GM12872 (cell line): ENCODE measurements around the gene EDNRA.

ENCODE experiments used
- CTCF ChIP-seq: IDR thresholded peaks from 3 replicates; pipeline ENCODE4 v1.5.1; 2011; ENCODE audit warnings: low read depth, mild to moderate bottlenecking, low read length, moderate library complexity; ENCODE audit not compliant: insufficient read depth

EDNRA gene

GRCh38 chr4:147589586-147589985, 108.7 kb downstream of the EDNRA start:
- TF ChIP-seq CTCF: no peak

GRCh38 chr4:147590249-147590920, 109.5 kb downstream of the EDNRA start:
- peak; percentile 61 for TF ChIP-seq CTCF

GRCh38 chr4:147591106-147591505, 110.2 kb downstream of the EDNRA start:
- no peak for TF ChIP-seq CTCF

- no peak for TF ChIP-seq CTCF
These were observed 113.2 kb downstream of the EDNRA start for GRCh38 chr4:147594107-147594506.
